Spinal cord (tissue), 10 donors: Measurements from ENCODE around the gene TOM1L1. TPM values are rescaled to one million over a fixed set of nuclear protein-coding genes. Genes with fewer than 3 reads are reported as not detected.
A peak's percentile ranks its signal among the peaks of the same experiment; 100 is the strongest.

Experiments
- DNase-seq, 6 donors: peaks; one replicate each; pipeline versions ENCODE4 v3.0.0 to v3.0.0-alpha.2; 2013 to 2015; ENCODE audit warnings: low spot score in 6 of 6, low read depth in 4 of 6
- H3K27ac ChIP-seq: one replicate; pipeline ENCODE4 v1.5.1; 2013; ENCODE audit warnings: low read depth, low read length, control low read depth
- H3K27me3 ChIP-seq: one replicate; pipeline ENCODE4 v1.6.1; 2013; ENCODE audit warnings: low read length; ENCODE audit not compliant: control insufficient read depth, insufficient read depth
- H3K36me3 ChIP-seq: one replicate; pipeline ENCODE4 v1.6.1; 2013; ENCODE audit warnings: low read length; ENCODE audit not compliant: control insufficient read depth, insufficient read depth
- H3K4me1 ChIP-seq: one replicate; pipeline ENCODE4 v1.6.1; 2013; ENCODE audit warnings: low read length; ENCODE audit not compliant: control insufficient read depth, insufficient read depth
- H3K4me3 ChIP-seq: one replicate; pipeline ENCODE4 v1.5.1; 2013; ENCODE audit warnings: low read depth, low read length, control low read depth
- H3K9me3 ChIP-seq: one replicate; pipeline ENCODE4 v1.6.1; 2013; ENCODE audit warnings: low read length; ENCODE audit not compliant: control insufficient read depth, insufficient read depth
- WGBS: methylation state at CpG from one replicate; pipeline ENCODE4 v1.1.5; 2013; ENCODE audit warnings: missing lambda C conversion rate; ENCODE audit not compliant: insufficient coverage; 5-methylcytosine and 5-hydroxymethylcytosine counted together
- long read RNA-seq, 4 donors: transcript quantifications; one replicate each; lab custom pipeline, GENCODE V29; 2026
- polyA plus RNA-seq, 2 donors: library from polyadenylated mRNA; unstranded; fragments of 120-200 nt; gene quantifications; one replicate each; pipeline ENCODE4 v1.2.1, GENCODE V29; 2013; ENCODE audit not compliant: insufficient read length in 2 of 2
- total RNA-seq, 2 donors: library from RNA; depleted of rRNA in 1 of 2; stranded (reverse); fragments of 120-200 nt in 1 of 2; fragments of >200 nt in 1 of 2; gene quantifications; one replicate each; pipeline versions ENCODE4 v1.2.3 to v1.2.4, GENCODE V29; 2013 to 2014
- donor health status: healthy.

TOM1L1 gene
- total RNA-seq: 10 to 100 TPM; 27.9 to 32.3 TPM
- polyA plus RNA-seq: 10 to 100 TPM; 17.2 to 20.7 TPM
- long read RNA-seq, donor 1, partial matches to known transcripts: 26 of 67 reads
- long read RNA-seq, donor 1, other reads (novel, unspliced or antisense): 40 of 67 reads
- long read RNA-seq, donor 2, partial matches to known transcripts: 0 of 14 reads
- long read RNA-seq, donor 2, other reads (novel, unspliced or antisense): 14 of 14 reads
- long read RNA-seq, donor 3, partial matches to known transcripts: 11 of 24 reads
- long read RNA-seq, donor 3, other reads (novel, unspliced or antisense): 13 of 24 reads
- long read RNA-seq, donor 4, partial matches to known transcripts: 0 of 12 reads
- long read RNA-seq, donor 4, other reads (novel, unspliced or antisense): 0 of 12 reads

DNA sequence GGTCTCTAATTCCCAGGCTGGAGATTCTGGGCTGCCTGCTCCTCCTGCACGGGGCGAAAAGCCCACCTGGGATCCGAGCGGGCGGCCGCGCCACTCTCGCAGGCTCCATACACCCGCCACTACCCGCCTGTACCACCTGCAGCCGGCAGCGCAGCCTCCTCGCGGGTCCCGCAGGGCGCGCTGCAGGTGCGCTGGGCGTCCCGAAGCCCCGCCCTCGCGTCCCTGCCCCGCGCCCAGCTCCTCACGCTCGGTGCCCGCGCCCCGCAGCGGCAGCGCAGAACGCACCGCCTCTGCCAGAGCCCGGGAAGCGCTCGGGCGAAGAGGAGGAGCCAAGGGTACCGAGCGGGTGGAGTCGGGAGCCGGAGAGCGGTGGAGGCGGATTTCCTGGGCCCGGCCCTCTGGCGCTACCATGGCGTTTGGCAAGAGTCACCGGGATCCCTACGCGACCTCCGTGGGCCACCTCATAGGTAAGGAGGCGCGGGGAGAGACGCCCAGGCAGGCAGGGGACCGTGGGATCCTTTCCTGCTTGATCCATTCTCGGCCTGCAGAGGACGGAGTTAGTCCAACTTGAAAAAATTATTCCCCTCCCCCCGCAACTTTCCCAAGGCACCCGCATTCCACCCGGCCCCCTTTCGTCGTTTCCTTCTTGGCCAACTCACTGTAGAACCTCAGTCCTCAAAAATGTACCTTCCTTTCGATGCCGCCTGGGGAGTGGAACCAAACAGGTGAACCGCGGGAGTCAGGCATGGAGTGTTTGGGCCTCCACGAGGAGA, at the start of gene TOM1L1:
Gene TOM1L1, plus strand, starts transcription at position 396 of the 773 bp plus-strand sequence. Its CDS starts 14 bp downstream, at position 410.
- under 1% methylated on average over 67 of the region's 67 CpGs for WGBS
- H3K36me3 ChIP-seq: no peaks in the 10 kb centered on the region
- DNase-seq: peak in 3 of 6 donors; percentile 46 to 92 (median 89)
- no peaks in the 10 kb centered on the region for H3K9me3 ChIP-seq
- H3K27me3 ChIP-seq: no peaks in the 10 kb centered on the region
- H3K4me3 ChIP-seq: peak within 1 kb of the TSS; percentile 61
- H3K4me1 ChIP-seq: peaks cover 22% of the 10 kb centered on the region
- no peak within 1 kb of the TSS for H3K27ac ChIP-seq

GRCh38 chr17:54859187-54859586, 41.5 kb upstream of the TOM1L1 start:
- DNase-seq: no peak
- no CpG with 5 or more reads among the region's 2 CpGs for WGBS
- no peak overlapping the region for H3K27ac ChIP-seq

GRCh38 chr17:54860617-54861470, 39.8 kb upstream of the TOM1L1 start:
- no peak overlapping the region for H3K4me3 ChIP-seq
- no peak for DNase-seq
- H3K9me3 ChIP-seq: no peaks in the 10 kb centered on the region
- H3K27ac ChIP-seq: no peak overlapping the region
- H3K36me3 ChIP-seq: no peaks in the 10 kb centered on the region
- no peaks in the 10 kb centered on the region for H3K4me1 ChIP-seq
- no peaks in the 10 kb centered on the region for H3K27me3 ChIP-seq
- WGBS: 91% methylated on average over 6 of the region's 9 CpGs

More at GRCh38 chr17:54859187-54859586, 41.5 kb upstream of the TOM1L1 start:
- H3K4me3 ChIP-seq: no peak overlapping the region
- no peaks in the 10 kb centered on the region for H3K27me3 ChIP-seq
- no peaks in the 10 kb centered on the region for H3K36me3 ChIP-seq
- no peaks in the 10 kb centered on the region for H3K4me1 ChIP-seq
- H3K9me3 ChIP-seq: no peaks in the 10 kb centered on the region

GRCh38 chr17:54861471-54861983, 39.1 kb upstream of the TOM1L1 start:
- Histone ChIP-seq H3K4me3 (no peak overlapping the region), H3K27ac (no peak overlapping the region), H3K9me3 (no peaks in the 10 kb centered on the region), H3K27me3 (no peaks in the 10 kb centered on the region), H3K4me1 (no peaks in the 10 kb centered on the region), H3K36me3 (no peaks in the 10 kb centered on the region)
- 96% methylated on average over 2 of the region's 4 CpGs for WGBS
- DNase-seq: no peak

- WGBS: no CpG with 5 or more reads among the region's 2 CpGs
- H3K27me3 ChIP-seq: no peaks in the 10 kb centered on the region
- peak in 1 of 6 donors; percentile 61 for DNase-seq
- H3K4me3 ChIP-seq: no peak overlapping the region
- H3K36me3 ChIP-seq: no peaks in the 10 kb centered on the region
- no peak overlapping the region for H3K27ac ChIP-seq
- H3K9me3 ChIP-seq: no peaks in the 10 kb centered on the region
- H3K4me1 ChIP-seq: no peaks in the 10 kb centered on the region
Measured at GRCh38 chr17:54863176-54863575, 37.5 kb upstream of the TOM1L1 start.

- Histone ChIP-seq H3K27ac (no peak overlapping the region), H3K27me3 (no peaks in the 10 kb centered on the region), H3K4me3 (no peak overlapping the region), H3K4me1 (no peaks in the 10 kb centered on the region), H3K36me3 (no peaks in the 10 kb centered on the region), H3K9me3 (no peaks in the 10 kb centered on the region)
- no peak for DNase-seq
- WGBS: no CpG with 5 or more reads among the region's 1 CpG
Measured at GRCh38 chr17:54864070-54864469, 36.6 kb upstream of the TOM1L1 start.

- 34% methylated on average over 3 of the region's 8 CpGs for WGBS
- no peaks in the 10 kb centered on the region for H3K27me3 ChIP-seq
- DNase-seq: peak in 3 of 6 donors; percentile 20 to 92 (median 44)
- no peaks in the 10 kb centered on the region for H3K9me3 ChIP-seq
- no peaks in the 10 kb centered on the region for H3K4me1 ChIP-seq
- H3K27ac ChIP-seq: no peak overlapping the region
- H3K36me3 ChIP-seq: no peaks in the 10 kb centered on the region
- no peak overlapping the region for H3K4me3 ChIP-seq
Measured at GRCh38 chr17:54864636-54865356, 35.9 kb upstream of the TOM1L1 start.

GRCh38 chr17:54867634-54868033, 33.0 kb upstream of the TOM1L1 start:
- H3K27me3 ChIP-seq: no peaks in the 10 kb centered on the region
- no peaks in the 10 kb centered on the region for H3K36me3 ChIP-seq
- H3K27ac ChIP-seq: no peak overlapping the region
- H3K4me3 ChIP-seq: no peak overlapping the region
- WGBS: 100% methylated on average over 1 of the region's 2 CpGs
- no peaks in the 10 kb centered on the region for H3K4me1 ChIP-seq
- DNase-seq: no peak
- H3K9me3 ChIP-seq: no peaks in the 10 kb centered on the region
